DOHH2 (cell line): ENCODE results near the gene ABCB8.

ENCODE experiments used
- EZH2phosphoT487 ChIP-seq: fragments of 200-600 bp; sonication (generic); IDR thresholded peaks from 2 replicates; pipeline ENCODE4 v1.6.1; 2017; ENCODE audit warnings: borderline replicate concordance, mild to moderate bottlenecking, antibody characterized with exemption, low read length, moderate library complexity, mixed read lengths
- TF ChIP-seq, protein P1 (sequence below): fragments of 200-600 bp; sonication (generic); IDR thresholded peaks from one replicate; pipeline ENCODE4 v1.5.1; 2014; ENCODE audit warnings: antibody characterized with exemption, mild to moderate bottlenecking, low read depth, low read length; ENCODE audit not compliant: poor library complexity, severe bottlenecking

DNA sequence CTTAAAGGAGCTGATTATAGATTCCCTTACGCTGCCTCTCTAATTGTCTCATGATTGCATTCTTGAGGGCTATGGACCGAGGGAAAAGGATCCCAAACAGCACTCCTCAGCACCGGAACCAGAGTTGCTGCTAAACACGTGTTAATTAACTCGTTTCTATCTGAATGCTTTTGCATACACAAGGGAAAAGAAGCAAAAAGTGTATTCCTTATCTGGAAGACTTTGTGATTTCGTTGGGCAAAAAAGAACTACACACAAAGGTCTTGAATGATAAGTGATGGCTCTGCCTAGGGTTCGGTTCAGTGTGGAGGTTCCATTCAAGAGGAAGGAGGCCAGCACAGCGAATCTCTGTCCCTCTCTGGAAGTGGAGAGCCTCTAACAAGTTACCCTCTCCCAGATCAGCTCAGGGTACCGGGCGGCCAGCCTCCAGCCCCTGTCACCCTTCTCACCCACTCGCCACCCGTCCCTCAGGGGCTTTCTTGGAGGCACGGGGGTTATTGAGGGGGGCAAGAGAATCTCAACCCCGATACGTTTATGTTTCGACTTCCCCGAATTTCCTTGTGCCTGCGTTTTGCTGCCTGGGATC is 30.6 kb downstream of the ABCB8 start:
- TF ChIP-seq, protein P1, sequence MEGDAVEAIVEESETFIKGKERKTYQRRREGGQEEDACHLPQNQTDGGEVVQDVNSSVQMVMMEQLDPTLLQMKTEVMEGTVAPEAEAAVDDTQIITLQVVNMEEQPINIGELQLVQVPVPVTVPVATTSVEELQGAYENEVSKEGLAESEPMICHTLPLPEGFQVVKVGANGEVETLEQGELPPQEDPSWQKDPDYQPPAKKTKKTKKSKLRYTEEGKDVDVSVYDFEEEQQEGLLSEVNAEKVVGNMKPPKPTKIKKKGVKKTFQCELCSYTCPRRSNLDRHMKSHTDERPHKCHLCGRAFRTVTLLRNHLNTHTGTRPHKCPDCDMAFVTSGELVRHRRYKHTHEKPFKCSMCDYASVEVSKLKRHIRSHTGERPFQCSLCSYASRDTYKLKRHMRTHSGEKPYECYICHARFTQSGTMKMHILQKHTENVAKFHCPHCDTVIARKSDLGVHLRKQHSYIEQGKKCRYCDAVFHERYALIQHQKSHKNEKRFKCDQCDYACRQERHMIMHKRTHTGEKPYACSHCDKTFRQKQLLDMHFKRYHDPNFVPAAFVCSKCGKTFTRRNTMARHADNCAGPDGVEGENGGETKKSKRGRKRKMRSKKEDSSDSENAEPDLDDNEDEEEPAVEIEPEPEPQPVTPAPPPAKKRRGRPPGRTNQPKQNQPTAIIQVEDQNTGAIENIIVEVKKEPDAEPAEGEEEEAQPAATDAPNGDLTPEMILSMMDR, result no peak
- TF ChIP-seq EZH2phosphoT487, result no peak
